Left forelimb (tissue), 1 donor: ENCODE data around the gene RBM48.
"Not testable (repeated sequence)": the region's sequence is repeated elsewhere in the genome, so short reads cannot be mapped to it uniquely, and the experiment has no call there.

Source experiments
- DNase-seq: peaks from one replicate; pipeline ENCODE4 v3.0.0-alpha.2; 2018; ENCODE audit warnings: low spot score

RBM48 gene

DNA sequence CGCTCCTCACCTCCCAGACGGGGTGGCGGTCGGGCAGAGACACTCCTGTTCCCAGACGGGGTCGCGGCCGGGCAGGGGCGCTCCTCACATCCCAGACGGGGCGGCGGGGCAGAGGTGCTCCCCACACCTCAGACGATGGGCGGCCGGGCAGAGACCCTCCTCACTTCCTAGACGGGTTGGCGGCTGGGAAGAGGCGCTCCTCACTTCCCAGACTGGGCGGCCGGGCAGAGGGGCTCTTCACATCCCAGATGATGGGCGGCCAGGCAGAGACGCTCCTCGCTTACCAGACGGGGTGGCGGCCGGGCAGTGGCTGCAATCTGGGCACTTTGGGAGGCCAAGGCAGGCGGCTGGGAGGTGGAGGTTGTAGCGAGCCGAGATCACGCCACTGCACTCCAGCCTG, 16.5 kb downstream of the RBM48 start:
- not testable (repeated sequence) for DNase-seq

- DNase-seq = no peak
Observed at GRCh38 chr7:92546856-92547497, 18.4 kb downstream of the RBM48 start.

DNA sequence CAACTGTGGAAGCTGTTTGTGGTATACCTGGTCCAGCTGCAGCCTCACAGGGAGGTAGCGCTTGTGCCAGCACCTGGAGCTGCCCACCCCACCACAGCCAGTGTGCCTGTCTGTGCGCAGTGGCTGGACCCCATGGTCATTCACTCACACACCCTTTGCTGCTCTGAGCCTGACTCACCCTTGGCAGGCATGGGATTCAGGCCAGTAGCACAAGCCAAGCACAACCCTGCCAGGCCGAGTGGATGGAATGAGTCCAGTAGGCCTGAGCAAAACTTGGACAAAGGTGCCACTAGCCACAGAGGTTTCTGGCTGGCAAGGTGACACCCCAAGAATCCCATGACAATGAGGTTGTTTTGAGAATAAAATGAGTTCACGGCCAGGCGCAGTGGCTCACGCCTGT, 19.0 kb downstream of the RBM48 start:
- no peak for DNase-seq

- no peak for DNase-seq
Observed at GRCh38 chr7:92550194-92550593, 21.6 kb downstream of the RBM48 start.

DNA sequence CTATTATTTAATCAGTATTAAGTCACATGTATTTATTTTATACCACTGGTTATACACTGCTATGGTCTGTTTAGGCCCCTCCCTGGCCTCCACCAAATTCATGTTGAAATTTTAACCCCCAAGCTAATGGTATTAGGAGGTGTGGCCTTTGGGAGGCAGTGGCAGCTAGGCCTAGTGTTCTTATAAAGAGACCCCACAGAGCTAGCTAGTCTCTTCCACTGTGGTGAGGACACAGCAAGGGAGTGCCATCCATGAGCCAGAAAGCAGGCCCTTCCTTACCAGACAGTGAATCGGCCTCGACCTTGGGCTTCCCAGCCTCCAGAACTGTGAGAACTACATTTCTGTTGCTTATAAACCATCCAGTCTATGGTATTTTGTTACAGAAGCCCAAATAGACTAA, 28.7 kb downstream of the RBM48 start:
- no peak for DNase-seq

DNA sequence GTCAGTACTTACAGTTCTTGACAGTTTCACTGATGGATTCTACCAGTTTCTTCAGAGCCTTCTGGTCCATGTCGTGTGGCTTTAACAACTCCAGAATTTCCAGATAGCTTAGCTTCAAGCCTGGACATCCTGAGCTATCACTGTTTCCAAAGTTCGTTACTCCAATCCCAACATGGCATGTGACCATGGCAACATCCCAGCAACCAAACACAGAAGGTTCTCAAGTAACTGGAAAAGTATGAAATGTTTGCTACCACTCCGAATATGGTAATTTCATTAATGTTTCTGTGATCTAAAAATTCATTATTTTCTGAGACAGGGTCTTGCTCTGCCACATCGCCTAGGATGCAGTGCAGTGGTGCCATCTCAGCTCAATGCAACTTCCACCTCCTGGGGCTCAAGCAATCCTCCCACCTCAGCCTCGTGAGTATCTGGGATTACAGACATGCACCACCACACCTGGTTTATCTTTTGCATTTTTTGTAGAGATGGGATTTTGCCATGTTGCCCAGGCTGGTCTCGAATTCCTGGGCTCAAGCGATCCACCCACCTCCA, 29.3 kb downstream of the RBM48 start:
- DNase-seq = no peak

- no peak for DNase-seq
Observed at GRCh38 chr7:92560602-92561001, 32.0 kb downstream of the RBM48 start.

GRCh38 chr7:92563345-92563744, 34.8 kb downstream of the RBM48 start:
- no peak for DNase-seq

DNA sequence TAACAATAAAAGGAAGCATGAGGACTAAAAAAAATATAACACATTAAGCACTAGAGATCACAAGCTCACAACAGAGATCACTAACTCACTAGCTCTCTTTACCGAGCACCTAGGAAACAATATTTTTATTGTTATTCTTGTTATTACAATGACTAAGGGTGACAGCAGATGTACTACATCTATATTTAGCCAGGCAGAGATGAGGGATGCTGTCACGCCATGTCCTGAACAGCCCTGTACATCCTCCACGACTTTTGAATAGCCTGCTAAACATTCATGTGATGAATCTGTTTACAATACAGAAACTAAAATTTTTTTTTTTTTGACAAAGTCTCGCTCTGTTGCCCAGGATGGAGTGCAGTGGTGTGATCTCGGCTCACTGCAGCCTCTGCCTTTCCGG, 38.9 kb downstream of the RBM48 start:
- no peak for DNase-seq

GRCh38 chr7:92569137-92569536, 40.5 kb downstream of the RBM48 start:
- no peak for DNase-seq

DNA sequence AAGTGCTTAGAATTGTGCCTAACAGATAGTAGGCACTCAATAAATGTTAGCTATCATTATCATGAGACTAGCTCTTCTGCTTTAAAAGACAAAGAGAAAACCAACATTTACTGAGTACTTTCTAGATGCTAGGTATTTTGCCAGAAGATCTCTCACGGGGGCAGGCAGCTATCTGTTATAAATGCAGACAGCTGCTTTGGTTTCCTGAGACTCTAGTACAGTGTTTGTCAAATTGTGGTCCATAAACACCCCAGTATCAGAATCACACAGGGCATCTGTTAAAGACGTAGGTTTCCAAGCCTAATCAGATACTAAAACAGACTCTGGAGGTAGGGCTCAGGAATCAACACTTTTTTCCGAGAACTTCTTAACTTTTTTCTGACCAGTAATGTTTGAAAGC, 47.7 kb downstream of the RBM48 start:
- no peak for DNase-seq

DNA sequence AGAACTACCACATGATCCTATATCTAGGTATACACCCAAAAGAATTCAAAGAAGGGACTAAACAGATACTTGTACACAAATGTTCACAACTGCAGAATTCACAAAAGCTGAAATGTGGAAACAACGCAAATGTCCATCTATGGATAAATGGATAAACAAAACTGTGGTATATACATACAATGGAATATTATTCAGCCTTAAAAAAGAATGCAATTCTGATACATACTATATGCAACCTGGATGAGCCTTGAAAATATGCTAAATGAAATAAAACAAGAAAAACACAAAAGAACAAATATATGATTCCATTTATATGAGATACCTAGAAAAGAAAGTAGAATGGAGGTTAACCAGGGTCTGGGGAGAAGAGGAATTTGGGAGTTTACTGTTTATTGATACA, 54.4 kb downstream of the RBM48 start:
- no peak for DNase-seq

DNA sequence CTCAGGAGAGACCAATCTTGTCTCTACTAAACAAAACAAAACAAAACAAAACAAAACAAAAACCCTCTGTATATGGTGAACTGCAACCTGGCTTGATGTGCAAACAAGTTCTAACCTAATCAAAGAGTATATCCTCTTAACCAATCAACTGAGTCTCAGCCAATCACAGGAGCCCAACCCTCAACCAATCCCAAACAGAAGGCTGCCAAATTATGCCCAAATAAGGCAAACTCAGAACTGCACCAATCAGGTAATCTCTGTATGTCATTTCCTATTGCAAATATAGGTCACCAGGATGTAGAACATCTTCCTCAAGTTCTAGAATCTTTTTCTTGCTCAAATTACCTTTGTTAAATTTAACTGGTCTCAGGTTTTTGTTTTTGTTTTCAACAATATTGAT, 56.4 kb downstream of the RBM48 start:
- no peak for DNase-seq

- DNase-seq = no peak
Observed at GRCh38 chr7:92586403-92586802, 57.8 kb downstream of the RBM48 start.

GRCh38 chr7:92586841-92587240, 58.2 kb downstream of the RBM48 start:
- DNase-seq = no peak
